NCI-H2171 treated with DMSO at 0.1 percent for 48 hours (cell line): ENCODE results near the gene DPPA4.

ENCODE experiments used
- DNase-seq: peaks from one replicate; lab custom pipeline; 2025; lab: John Stamatoyannopoulos, UW

The DPPA4 gene

GRCh38 chr3:109338322-109338721, 976 bp upstream of the DPPA4 start:
- no peak for DNase-seq

GRCh38 chr3:109336291-109336861, 970 bp downstream of the DPPA4 start:
- DNase-seq: no peak

GRCh38 chr3:109334572-109334971, 2.8 kb downstream of the DPPA4 start:
- DNase-seq: no peak

- no peak for DNase-seq
Observed at GRCh38 chr3:109331692-109332091, 5.7 kb downstream of the DPPA4 start.

- DNase-seq: no peak
Observed at GRCh38 chr3:109330405-109330804, 6.9 kb downstream of the DPPA4 start.

- DNase-seq: no peak
Observed at GRCh38 chr3:109328202-109328601, 9.1 kb downstream of the DPPA4 start.

GRCh38 chr3:109325657-109326056, 11.7 kb downstream of the DPPA4 start:
- no peak for DNase-seq

GRCh38 chr3:109325109-109325508, 12.2 kb downstream of the DPPA4 start:
- DNase-seq: no peak

- no peak for DNase-seq
Observed at GRCh38 chr3:109316162-109316730, 21.1 kb downstream of the DPPA4 start, which contains the start of gene DPPA2. TSS of gene DPPA2 (minus strand) at chr3:109316517. CDS start at chr3:109314542, 1,975 bp downstream.

- no peak for DNase-seq
Observed at GRCh38 chr3:109313061-109313460, 24.3 kb downstream of the DPPA4 start.

GRCh38 chr3:109297496-109297895, 39.9 kb downstream of the DPPA4 start:
- DNase-seq: no peak

- DNase-seq: no peak
Observed at GRCh38 chr3:109284071-109284470, 53.3 kb downstream of the DPPA4 start.

GRCh38 chr3:109278546-109278945, 58.8 kb downstream of the DPPA4 start:
- DNase-seq: no peak

- no peak for DNase-seq
Observed at GRCh38 chr3:109278141-109278540, 59.2 kb downstream of the DPPA4 start.
